ENCODE data around the gene SPATA33. TPM values are rescaled to one million over a fixed set of nuclear protein-coding genes. Genes with fewer than 3 reads are reported as not detected.
A peak's percentile ranks its signal among the peaks of the same experiment; 100 is the strongest.

Gene SPATA33
- 17.4 and 17.8 TPM in 2 replicates for total RNA-seq (2021)
- long read RNA-seq, transcript SPATA33-209 (3 exons, 1,490 nt) = minor isoform, 19 of 66 reads
- long read RNA-seq, transcript SPATA33-201 (3 exons, 2,190 nt) = minor isoform, 14 of 66 reads
- long read RNA-seq, transcript SPATA33-204 (2 exons, 2,368 nt) = major isoform, 23 of 66 reads
- long read RNA-seq, partial matches to known transcripts = 0 of 66 reads
- long read RNA-seq, other reads (novel, unspliced or antisense) = 7 of 66 reads

DNA sequence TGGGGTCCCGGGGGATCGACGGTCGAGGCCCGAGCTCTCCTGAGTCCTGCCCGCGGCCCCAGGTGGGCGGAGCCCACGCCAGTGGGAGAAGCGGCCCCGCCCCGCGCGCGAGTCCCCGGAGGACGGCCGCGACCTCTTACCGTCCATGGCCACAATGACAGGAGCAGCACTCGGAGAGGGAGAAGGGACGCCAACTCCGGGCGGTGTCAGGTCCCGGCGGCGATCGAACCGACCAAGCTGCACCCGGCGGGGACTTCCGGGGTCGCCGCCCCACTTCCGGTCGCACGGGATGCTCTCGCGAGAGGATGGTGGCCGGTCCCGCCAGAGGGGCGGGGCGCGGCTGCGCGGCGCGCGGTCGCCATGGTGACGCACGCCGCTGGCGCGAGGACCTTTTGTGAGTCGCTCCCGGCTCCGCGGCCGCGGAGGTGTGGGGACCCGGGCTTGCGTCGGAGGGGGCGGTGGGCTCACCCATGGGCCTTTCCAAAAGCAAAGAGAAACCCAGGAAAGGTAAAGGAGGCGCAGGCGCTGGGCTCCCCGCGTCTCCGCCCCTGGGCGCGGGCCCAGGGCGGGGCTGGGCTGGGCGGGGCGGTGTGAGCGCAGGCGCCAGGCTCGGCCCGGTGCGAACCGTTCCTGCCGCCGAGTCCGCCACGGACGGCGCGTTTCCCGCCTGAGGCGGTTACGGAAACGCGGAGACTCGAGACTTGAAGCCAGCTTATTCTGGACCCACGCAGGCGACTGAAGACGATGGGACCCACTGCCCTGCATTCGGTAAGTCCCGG, at the start of gene SPATA33, which contains the start of gene CHMP1A:
SPATA33 (plus strand) TSS at position 395 of the 779 bp plus-strand sequence; CDS start at position 471, 76 bp downstream.
CHMP1A (minus strand) TSS at position 267 of the 779 bp plus-strand sequence; CDS start at position 147, 120 bp downstream.
- TF ChIP-seq, protein P1, sequence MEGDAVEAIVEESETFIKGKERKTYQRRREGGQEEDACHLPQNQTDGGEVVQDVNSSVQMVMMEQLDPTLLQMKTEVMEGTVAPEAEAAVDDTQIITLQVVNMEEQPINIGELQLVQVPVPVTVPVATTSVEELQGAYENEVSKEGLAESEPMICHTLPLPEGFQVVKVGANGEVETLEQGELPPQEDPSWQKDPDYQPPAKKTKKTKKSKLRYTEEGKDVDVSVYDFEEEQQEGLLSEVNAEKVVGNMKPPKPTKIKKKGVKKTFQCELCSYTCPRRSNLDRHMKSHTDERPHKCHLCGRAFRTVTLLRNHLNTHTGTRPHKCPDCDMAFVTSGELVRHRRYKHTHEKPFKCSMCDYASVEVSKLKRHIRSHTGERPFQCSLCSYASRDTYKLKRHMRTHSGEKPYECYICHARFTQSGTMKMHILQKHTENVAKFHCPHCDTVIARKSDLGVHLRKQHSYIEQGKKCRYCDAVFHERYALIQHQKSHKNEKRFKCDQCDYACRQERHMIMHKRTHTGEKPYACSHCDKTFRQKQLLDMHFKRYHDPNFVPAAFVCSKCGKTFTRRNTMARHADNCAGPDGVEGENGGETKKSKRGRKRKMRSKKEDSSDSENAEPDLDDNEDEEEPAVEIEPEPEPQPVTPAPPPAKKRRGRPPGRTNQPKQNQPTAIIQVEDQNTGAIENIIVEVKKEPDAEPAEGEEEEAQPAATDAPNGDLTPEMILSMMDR (conservative IDR thresholded peaks at IDR 0.05) = no peak
- H3K27ac Mint-ChIP-seq = peak within 1 kb of the TSS in 2 of 3 experiments; percentile 44 to 60; a peak in 1 of 7 replicates
- Histone ChIP-seq H4K8ac (replicated peaks; ENCODE audit: insufficient read length, low read depth, low read length) (no peak within 1 kb of the TSS), H4K5ac (ENCODE audit: insufficient read length, low read depth, low read length) (no peak within 1 kb of the TSS), H3K4me2 (ENCODE audit: insufficient read depth, insufficient read length, low read length) (peak within 1 kb of the TSS; percentile 84), H3K56ac (ENCODE audit: insufficient read length, low read depth, low read length) (no peak within 1 kb of the TSS), H3K79me2 (ENCODE audit: insufficient read depth, low read length) (peaks cover 5% of the 10 kb centered on the region; the same call in 1 of the 2 replicates), H2BK12ac (ENCODE audit: insufficient read length, low read depth, low read length) (no peak within 1 kb of the TSS), H4K91ac (ENCODE audit: insufficient read length, low read depth, low read length) (no peak within 1 kb of the TSS), H2BK120ac (ENCODE audit: low read depth, low read length, poor library complexity, severe bottlenecking) (no peak within 1 kb of the TSS), H4K20me1 (ENCODE audit: control insufficient read depth, insufficient read depth, insufficient read length) (no peaks in the 10 kb centered on the region), H2AFZ (ENCODE audit: low read length) (no peak within 1 kb of the TSS), H3K9ac (ENCODE audit: extremely low read depth, insufficient read length, low read length) (peak within 1 kb of the TSS; percentile 81), H2BK20ac (ENCODE audit: low read depth, low read length, poor library complexity, severe bottlenecking) (no peak within 1 kb of the TSS), H3K18ac (ENCODE audit: insufficient read length, low read depth, low read length) (no peak within 1 kb of the TSS), H2BK5ac (ENCODE audit: insufficient read length, low read length) (no peak within 1 kb of the TSS), H3T11ph (ENCODE audit: low read length) (no peak within 1 kb of the TSS), H2BK15ac (ENCODE audit: low read depth, low read length) (no peak within 1 kb of the TSS), H3K14ac (ENCODE audit: insufficient read depth, low read length) (peak within 1 kb of the TSS; percentile 73; the same call in 1 of the 2 replicates), H3K4me1 (ENCODE audit: insufficient read depth, low read length) (no peaks in the 10 kb centered on the region), H3K27me3 (ENCODE audit: insufficient read depth, low read length) (no peaks in the 10 kb centered on the region), H2AK5ac (ENCODE audit: insufficient read length, low read length) (no peak within 1 kb of the TSS), H3K4ac (ENCODE audit: low read depth, low read length) (no peak within 1 kb of the TSS), H3K23ac (ENCODE audit: insufficient read length, low read depth, low read length) (no peak within 1 kb of the TSS), H3K27ac (ENCODE audit: insufficient read length, low read depth, low read length) (no peak within 1 kb of the TSS), H3K79me1 (ENCODE audit: insufficient read depth, low read depth, low read length, poor library complexity, severe bottlenecking) (peaks cover 2% of the 10 kb centered on the region), H3K23me2 (ENCODE audit: insufficient read length, low read depth, low read length, poor library complexity, severe bottlenecking) (peaks cover 7% of the 10 kb centered on the region), H3K9me3 (ENCODE audit: control insufficient read depth, low read depth, low read length) (no peaks in the 10 kb centered on the region)
- peaks cover 7% of the 10 kb centered on the region in 2 experiments; a peak in 4 of 5 replicates for H3K9me3 Mint-ChIP-seq
- H3K27me3 Mint-ChIP-seq (ENCODE audit: low read depth) = peaks cover 2% of the 10 kb centered on the region; the same call in 1 of the 2 replicates
- peak; percentile 90 for DNase-seq
- H3K4me1 Mint-ChIP-seq = peaks cover 9 to 14% of the 10 kb centered on the region in 2 experiments
- peaks cover 39 to 50% (median 50%) of the 10 kb centered on the region in 3 experiments for H3K36me3 Mint-ChIP-seq (ENCODE audit: insufficient read depth in 1 of 3, low read depth in 3 of 3)
- H3K4me3 Mint-ChIP-seq = peak within 1 kb of the TSS; percentile 84 to 92
- WGBS (ENCODE audit: extremely low coverage, insufficient read length, low lambda C conversion rate) = no CpG with 5 or more reads among the region's 99 CpGs
